Measurements from ENCODE around the gene DAPK2.

Gene DAPK2

GRCh38 chr15:64032329-64032728, 14.0 kb downstream of the DAPK2 start:
- no peak for TF ChIP-seq CTCF (conservative IDR thresholded peaks at IDR 0.05; ENCODE audit: low read depth, low read length)
- no peak for DNase-seq (ENCODE audit: low read depth)
- no peak overlapping the region for H3K4me3 ChIP-seq (ENCODE audit: low read depth, low read length)

- no peak for DNase-seq (ENCODE audit: low read depth)
- TF ChIP-seq CTCF (conservative IDR thresholded peaks at IDR 0.05; ENCODE audit: low read depth, low read length), result no peak
Observed at GRCh38 chr15:64030123-64030522, 16.2 kb downstream of the DAPK2 start.

GRCh38 chr15:64029633-64030032, 16.7 kb downstream of the DAPK2 start:
- TF ChIP-seq CTCF (conservative IDR thresholded peaks at IDR 0.05; ENCODE audit: low read depth, low read length), result no peak
- H3K4me3 ChIP-seq (ENCODE audit: low read depth, low read length), result no peak overlapping the region
- no peak for DNase-seq (ENCODE audit: low read depth)

More at GRCh38 chr15:64030123-64030522, 16.2 kb downstream of the DAPK2 start:
- H3K4me3 ChIP-seq (ENCODE audit: low read depth, low read length), result no peak overlapping the region

- DNase-seq (ENCODE audit: low read depth), result no peak
- no peak for TF ChIP-seq CTCF (conservative IDR thresholded peaks at IDR 0.05; ENCODE audit: low read depth, low read length)
- H3K4me3 ChIP-seq (ENCODE audit: low read depth, low read length), result no peak overlapping the region
Observed at GRCh38 chr15:64029110-64029509, 17.2 kb downstream of the DAPK2 start.

- H3K4me3 ChIP-seq (ENCODE audit: low read depth, low read length), result no peak overlapping the region
- peak; percentile 34 for DNase-seq (ENCODE audit: low read depth)
- TF ChIP-seq CTCF (conservative IDR thresholded peaks at IDR 0.05; ENCODE audit: low read depth, low read length), result no peak
Observed at GRCh38 chr15:64026591-64026990, 19.7 kb downstream of the DAPK2 start.

GRCh38 chr15:64024172-64025050, 21.9 kb downstream of the DAPK2 start:
- peak; percentile 25 for TF ChIP-seq CTCF (conservative IDR thresholded peaks at IDR 0.05; ENCODE audit: low read depth, low read length)
- H3K4me3 ChIP-seq (ENCODE audit: low read depth, low read length), result no peak overlapping the region
- peak; percentile 32 for DNase-seq (ENCODE audit: low read depth)

- TF ChIP-seq CTCF (conservative IDR thresholded peaks at IDR 0.05; ENCODE audit: low read depth, low read length), result no peak
- DNase-seq (ENCODE audit: low read depth), result no peak
- no peak overlapping the region for H3K4me3 ChIP-seq (ENCODE audit: low read depth, low read length)
Observed at GRCh38 chr15:64023220-64023619, 23.1 kb downstream of the DAPK2 start.
